ENCODE results near the gene NR2F1-AS1.

GRCh38 chr5:93577854-93578812 is 2.9 kb downstream of the NR2F1-AS1 start:
- TF ChIP-seq, protein P1, sequence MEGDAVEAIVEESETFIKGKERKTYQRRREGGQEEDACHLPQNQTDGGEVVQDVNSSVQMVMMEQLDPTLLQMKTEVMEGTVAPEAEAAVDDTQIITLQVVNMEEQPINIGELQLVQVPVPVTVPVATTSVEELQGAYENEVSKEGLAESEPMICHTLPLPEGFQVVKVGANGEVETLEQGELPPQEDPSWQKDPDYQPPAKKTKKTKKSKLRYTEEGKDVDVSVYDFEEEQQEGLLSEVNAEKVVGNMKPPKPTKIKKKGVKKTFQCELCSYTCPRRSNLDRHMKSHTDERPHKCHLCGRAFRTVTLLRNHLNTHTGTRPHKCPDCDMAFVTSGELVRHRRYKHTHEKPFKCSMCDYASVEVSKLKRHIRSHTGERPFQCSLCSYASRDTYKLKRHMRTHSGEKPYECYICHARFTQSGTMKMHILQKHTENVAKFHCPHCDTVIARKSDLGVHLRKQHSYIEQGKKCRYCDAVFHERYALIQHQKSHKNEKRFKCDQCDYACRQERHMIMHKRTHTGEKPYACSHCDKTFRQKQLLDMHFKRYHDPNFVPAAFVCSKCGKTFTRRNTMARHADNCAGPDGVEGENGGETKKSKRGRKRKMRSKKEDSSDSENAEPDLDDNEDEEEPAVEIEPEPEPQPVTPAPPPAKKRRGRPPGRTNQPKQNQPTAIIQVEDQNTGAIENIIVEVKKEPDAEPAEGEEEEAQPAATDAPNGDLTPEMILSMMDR (optimal IDR thresholded peaks at IDR 0.05 in 1 of 3, IDR thresholded peaks at IDR 0.05 in 1 of 3, conservative IDR thresholded peaks at IDR 0.05 in 1 of 3; ENCODE audit: extremely low read depth in 1 of 3, insufficient read depth in 2 of 3, low read length in 3 of 3), result no peak
- no peak for TF ChIP-seq EZH2 (IDR thresholded peaks at IDR 0.05; ENCODE audit: low read length)

All from keratinocyte (primary cell).